Stimulated activated CD4-positive, alpha-beta T cell treated with anti-CD3 and anti-CD28 coated beads, Interleukin-15, amount 100 ng/mL, for 1 hour (primary cell): ENCODE data around the gene CBLB.

Experiments used
- DNase-seq, 2 donors: peaks; one replicate each; pipeline ENCODE4 v3.0.0-alpha.2; 2020; ENCODE audit warnings: low read depth in 1 of 2, low spot score in 1 of 2

CBLB gene

DNA sequence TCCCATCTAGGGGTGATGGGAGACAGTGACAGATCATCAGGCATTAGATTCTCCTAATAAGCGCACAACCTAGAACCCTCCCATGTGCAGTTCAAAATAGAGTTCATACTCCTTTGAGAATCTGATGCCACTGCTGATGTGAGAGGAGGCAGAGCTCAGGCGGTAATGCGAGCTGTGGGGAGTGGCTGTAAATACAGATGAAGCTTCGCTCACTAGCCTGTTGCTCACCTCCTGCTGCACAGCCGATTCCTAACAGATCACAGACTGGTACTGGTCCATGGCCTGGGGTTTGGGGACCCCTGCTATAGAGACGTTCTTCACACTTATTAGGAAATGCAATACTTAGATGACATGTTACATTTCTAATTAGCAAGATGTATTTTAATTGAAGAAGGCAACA is 154.4 kb downstream of the CBLB start:
- DNase-seq: no peak

DNA sequence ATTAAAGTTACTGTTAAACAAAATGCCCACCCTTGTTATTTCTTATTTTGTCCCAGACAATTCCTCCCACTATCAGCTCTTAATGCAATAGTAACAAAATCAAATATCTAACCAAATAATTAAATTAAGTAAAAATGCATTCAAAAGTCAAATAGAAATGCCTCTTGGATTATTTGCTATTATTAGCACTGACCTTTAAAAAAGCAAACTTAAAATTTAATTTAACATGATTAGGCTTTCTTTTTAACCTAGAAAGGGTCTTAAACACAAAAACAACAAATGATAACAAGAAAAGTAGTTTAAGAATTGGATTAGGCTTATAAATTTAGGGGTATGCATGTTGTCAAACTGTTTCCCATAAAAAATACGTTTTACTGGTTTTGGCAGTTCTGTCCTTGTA is 159.8 kb downstream of the CBLB start:
- DNase-seq: no peak

DNA sequence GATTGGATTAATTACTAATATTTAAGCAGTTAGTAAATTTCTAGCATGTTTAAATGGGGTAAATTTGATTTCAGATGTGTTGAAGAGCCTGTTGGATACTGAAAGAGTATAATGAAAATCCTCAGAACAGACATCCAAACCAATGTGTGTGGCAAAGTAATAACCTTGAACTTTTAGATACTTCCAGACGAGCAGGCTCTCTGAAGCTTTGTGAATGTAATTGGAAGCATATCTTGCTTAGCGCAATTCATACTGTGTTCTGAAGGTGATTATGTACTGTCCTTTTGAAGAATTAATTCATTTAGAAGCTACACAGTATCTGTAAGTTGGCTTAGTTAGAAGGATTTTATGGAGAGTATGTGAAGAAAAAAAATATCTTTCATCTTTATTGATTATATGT is 161.8 kb downstream of the CBLB start:
- DNase-seq: no peak

DNA sequence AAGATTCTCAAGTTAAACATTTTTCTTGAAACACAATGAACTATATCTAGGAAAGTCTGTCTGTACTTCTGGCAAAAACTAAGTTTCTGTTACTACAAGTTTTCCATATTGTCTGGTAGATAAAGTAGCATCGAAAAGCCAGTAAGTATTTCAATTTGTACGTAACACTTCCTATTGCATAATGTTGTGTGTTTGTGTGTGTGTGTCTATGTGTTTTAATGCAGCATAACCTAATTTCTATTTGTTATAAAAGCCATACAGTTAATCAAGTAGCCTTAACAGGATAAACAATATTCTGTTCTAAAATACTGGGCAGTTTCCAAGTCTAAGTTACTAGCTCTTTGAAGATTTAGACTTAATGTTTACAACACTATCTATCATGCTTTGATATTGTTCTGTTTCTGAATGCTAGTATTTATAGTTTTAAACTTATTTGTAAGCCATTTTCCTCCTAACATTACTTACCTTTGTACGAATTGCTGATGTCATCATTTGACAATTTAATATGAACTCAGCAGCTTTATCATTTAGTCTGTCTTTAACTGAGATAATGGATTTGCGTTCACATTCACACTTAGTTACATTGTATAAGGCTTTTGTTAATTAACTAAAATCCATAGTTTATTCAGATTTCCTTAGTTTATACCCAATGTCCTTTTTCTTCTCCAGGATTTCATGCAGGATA is 163.9 kb downstream of the CBLB start:
- DNase-seq: no peak

DNA sequence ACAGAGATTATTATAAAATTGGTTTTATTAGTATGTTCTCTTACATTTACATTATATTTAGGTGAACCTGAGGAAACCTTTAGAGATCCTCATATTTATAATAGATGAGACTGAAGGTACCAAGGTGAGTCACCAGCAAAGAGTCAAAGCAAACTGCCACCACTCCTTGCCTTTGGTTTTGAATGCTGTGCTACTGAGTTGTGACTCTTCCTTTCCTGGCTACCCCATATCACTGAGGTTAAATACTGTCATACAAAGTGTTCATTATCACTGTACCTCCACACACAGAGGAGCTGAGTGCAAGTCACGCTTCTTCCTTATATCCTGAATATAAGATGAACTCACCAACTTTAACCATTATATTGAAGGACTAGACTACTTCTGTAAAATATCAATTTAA is 168.2 kb downstream of the CBLB start:
- DNase-seq: no peak

DNA sequence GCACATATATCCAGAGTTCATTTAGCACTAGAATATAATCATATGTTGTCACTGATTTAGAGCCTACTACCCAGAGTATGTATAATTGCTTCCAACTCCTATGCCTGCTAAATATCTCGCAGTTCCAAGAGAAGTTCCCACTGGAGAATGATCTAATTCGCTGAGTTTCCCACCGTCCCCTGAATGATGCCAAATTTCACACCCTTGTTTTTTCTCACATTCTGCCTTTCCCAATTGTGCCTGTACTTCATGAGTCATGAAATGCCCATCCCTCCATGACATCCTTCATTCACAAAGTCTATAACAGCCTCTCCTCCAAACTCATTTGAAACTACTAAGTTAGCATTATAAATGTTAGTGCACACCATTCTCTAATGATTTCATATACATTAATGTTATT is 177.2 kb downstream of the CBLB start:
- DNase-seq: no peak

DNA sequence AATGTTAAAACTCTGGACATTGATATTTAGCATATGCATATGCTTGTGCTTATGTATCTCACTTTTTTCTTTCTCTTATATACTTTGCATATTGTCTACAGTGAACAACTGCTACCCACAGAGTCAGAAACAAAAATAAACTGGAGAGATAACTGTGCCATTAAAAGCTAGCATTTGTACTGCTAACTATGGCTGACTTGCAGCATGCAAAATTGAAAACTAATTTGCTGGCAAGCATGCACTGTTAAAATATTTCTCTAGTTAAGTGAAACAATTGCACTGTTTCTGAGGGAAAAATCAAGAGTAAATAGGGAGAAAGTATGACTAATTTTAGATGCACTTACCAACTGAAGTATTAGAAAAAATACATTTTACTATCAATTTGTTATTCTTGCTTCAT is 177.8 kb downstream of the CBLB start:
- DNase-seq: no peak

DNA sequence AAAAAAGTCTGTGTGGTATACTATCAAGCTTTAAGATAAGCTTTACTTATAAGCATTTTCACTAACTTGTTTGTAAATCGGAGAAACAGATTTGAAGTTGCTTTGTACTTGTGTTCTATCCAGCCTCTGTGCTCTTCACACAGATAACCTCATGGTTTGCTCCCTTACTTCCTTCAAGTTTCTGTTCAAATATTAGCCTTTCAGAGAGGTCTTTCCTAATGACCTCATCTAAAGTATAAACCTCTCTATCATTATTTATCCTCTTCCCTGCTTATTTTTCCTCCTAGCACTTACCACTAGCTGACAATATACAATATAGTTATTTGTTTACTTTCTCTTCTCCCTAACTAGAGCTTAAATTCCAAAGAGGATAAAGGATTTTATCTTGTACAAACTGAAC is 180.0 kb downstream of the CBLB start:
- no peak for DNase-seq

DNA sequence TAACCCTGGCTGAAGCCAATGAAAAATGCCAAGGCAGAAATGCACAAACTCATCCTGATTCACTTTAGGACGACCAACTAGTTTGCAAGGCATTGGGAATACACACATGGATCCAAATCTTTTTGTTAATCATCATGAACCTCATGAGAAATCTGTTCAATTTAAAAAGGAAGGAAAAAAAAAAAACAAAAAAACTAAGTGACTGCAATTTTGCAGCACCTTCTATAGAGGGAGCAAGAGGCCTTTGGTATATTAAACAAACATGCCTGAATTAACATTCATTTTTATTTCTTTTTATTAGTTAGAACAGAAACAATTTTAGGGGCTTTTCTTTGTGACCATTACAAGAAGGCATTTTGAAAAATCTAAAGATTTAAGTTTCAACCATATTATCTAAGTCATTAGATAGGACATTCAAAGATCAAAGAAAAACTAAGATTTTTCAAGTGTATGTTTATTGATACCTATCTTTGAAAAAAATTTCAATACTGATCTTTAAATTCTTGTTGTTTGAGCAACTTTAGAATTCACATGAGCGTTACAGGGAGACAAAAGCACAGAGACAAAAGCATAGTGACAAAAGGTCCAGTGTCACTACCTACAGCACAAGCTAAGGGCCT is 182.4 kb downstream of the CBLB start:
- DNase-seq: no peak

DNA sequence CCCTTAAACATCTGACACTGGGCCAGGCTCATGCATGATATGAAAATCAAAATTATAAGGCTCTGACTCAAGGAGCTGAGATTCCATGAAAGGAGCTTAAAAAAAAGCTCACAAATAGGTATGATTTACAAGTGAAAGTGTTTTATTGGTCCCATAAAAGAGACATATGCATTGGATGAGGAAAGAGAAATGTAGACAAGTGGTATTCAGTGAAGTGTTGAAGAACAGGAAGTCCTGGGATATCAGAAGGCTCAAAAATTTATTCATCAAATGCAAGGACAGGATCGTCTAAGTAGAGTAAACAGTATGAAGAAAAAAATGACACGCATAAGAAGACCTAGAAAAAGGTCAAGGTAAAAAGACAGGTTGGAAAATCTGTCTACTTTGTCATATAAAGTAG is 188.9 kb downstream of the CBLB start:
- DNase-seq: no peak

DNA sequence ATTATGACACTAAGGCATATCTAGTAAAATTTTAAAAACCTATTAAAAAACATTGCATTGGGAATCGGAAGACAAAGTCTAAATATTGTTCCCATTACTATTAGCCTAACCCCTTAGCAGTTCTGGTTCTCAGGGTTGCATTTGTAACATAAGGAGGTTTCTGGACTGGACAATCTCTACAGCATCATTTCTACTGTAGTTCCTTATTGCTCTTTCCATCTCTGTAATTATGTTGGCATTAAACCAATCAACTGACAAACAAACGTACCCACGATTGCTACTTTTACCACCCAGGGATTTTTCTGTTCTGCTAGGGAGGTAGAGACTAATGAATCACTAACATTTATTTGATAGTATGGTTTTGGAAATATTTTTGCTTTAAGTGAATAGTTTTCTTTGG is 190.8 kb downstream of the CBLB start:
- no peak for DNase-seq

DNA sequence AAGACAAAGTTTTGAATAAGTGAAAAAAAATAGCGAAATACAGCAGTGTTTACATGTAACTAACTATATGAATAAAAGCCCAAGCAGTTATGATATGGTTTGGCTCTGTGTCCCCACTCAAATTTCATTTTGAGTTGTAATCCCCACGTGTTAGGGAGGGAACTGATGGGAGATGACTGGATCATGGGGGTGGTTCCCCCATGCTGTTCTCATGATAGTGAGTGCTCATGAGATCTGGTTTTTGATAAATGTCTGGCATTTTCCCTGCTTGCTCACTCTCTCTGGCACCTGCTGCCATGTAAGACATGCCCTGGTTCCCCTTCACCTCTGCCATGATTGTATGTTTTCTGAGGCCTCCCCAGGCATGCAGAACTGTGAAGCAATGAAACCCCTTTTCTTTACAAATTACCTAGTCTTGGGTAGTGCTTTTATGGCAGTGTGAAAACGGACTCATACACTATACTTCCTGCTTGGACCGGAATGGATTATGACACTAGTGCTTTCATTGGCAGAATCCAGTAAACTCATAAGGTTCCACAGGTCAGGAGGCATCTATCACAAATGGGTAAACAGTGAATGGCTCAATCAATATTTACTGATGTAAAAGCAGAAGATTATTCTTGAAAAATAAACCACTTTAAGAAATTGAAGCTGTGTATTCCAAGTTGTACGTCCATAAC is 192.1 kb downstream of the CBLB start:
- DNase-seq: no peak

DNA sequence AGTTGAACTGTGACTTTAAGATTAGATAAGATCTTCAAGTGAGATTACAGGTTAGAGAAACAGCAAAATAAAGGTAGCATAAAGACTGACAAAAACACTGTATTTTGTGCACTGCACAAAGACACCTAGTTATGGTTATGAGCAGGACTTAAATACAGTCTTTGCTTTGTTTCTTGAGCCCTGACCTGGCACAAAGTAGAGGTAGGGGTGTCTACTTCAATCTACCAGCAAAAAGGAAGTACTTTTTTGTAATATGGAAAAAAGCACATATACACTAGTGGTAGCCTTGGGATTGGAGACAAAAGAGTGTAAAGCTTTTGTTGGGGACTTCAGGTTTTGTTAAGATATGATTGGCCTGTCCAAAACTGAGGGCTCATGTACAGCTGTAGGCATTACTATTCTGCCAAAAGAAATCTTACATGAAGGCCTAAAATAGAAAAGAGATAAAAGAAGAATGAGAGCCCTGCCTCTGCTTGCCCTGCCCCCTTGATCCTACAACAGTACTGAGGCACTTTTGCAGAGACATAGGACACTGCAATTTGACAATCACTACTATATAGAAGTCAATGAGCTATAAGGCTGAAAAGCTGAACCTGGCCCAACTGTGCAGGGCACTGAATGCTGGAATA is 194.3 kb downstream of the CBLB start:
- no peak for DNase-seq

DNA sequence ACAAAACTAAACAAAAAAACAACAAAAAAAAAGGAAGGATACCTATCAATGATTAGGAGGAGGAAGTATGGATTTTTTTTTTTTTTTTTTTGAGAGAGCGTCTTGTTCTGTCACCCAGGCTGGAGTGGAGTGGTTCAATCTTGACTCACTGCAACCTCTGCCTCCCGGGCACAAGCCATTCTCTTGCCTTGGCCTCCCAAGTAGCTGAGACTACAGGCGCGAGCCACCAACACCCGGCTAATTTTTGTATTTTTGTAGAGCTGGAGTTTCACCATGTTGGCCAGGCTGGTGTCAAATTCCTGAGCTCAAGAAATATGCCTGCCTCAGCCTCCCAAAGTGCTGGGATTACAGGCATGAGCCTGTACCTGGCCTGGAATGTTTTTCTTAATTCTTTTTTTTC is 195.8 kb downstream of the CBLB start:
- DNase-seq: no peak

DNA sequence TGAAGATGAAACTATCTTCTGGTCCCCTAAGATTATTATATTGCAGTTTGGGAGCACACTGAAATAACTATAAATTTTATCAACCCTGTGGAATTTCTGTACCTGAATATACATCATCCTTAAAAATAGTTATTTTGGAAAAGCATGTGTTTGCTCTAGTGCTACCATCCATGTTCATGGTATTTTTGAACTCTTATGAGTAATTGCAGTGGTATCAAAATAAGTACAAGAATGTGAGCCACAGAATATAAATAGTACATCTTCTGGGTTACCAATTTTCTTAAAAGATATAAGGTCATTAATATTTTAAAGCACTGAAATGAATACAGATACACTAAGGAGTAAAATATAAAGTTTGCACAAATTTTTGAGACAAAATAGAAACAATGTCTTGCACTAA is 206.5 kb downstream of the CBLB start:
- DNase-seq: no peak

DNA sequence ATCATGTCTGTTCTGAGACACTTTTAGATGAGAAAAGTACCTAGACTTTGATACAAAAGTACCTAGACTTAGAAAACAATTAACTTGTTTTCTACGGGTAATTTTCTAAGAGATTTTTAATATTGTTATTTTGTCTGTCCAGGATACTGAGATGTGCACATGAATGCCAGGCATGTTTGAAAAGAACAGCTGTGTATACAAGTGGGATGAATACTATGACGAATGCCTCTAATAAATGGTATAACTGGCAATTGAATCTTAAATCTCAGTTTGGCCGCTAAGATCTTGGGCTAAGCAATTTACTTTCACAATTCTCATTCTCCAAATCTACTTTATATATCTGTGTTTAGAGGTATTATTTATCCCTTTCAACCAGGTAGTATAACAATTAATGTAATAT is 207.4 kb downstream of the CBLB start:
- DNase-seq: no peak

DNA sequence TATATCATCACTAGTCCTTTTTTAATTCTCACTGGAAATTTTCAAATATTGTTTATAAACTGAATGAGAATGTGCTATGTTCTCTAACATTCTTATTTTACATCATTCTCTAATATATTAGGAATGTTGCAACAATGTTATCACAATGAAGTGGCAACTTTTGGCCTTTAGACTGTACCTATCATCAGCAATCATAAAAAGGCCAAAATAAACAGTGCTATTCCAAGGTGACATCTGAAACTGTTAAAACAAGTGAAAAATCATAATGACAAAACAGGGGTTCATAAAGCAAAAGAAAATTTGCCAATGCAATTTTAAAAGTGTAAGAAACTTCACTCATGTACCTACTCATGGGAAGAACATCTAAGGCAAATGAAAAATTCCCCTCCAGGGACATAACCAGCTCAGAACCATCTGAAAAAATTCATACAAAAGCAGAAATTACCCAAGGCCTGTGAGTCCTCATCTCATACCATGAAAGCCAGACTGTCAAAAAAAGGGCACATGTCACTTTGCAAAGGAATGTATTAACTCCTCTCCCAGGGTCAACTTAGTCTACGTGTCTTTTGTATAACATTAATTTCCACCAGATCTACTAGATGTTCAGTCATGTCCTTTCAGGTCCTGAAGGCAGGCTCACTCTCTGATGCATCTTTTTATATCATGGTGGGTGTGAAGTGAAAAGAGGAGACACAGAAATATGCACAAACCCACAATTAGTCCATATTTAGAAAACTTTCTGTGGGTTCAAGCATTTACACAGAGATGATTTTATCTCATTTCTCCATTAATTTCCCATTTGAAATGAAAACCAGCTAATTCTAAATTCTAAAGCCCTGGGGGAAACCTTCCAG is 211.9 kb downstream of the CBLB start:
- DNase-seq: no peak

DNA sequence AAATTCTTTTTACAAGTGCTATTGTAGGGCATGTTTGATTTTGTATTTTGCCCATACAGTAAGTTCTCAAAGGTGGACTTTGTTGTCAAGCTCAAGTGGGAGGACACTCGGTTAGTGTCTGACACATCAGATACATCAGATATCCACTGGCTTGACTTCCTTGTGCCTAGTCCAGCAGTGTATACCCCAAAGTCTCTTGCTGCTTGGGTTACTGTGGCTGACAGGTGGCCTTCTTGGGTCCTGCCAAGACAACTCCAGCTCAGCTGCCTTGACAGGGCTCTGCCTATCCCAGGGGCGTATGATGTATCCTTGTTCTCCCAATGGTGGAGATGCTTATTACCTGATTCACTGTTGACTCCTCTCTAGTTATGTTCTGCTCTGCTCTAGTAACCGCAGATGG is 214.9 kb downstream of the CBLB start:
- no peak for DNase-seq

DNA sequence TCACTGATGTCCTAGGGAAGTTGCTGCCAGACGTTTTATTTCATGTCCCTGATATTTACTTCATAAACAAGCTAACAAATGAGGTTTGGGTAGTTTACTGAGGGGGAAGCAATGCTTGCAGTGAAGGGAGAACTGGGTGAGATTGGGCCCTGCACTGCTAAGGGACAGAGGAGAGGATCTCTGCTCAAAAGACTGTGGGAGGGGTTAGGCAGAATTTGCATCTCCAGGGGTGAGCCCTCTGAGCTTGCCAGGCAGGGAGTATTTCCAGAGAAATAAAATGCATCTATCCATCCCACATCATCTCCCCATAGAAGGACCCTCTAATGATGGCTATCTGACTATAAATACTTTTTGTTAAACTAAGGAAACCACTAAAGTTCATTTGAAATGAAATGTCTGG is 215.6 kb downstream of the CBLB start:
- DNase-seq: no peak

DNA sequence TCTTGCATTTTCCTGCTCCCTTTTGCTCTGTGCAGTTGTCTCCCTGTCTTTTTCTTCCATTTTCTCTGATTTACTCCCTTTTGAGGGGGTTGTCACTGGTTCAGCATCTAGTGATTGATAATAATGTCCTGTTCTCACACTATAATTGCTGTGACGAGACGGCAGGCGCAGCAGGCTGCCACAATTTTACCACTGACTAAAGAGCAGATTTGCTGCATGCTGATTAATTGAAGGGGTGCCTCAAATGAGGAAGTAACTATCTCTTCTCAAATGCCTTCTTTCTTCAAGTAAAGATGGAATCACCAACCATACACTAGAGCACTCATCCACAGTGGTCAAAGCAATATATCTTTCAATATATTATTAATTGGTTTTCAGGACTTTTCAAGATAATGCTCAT is 219.3 kb downstream of the CBLB start:
- no peak for DNase-seq

DNA sequence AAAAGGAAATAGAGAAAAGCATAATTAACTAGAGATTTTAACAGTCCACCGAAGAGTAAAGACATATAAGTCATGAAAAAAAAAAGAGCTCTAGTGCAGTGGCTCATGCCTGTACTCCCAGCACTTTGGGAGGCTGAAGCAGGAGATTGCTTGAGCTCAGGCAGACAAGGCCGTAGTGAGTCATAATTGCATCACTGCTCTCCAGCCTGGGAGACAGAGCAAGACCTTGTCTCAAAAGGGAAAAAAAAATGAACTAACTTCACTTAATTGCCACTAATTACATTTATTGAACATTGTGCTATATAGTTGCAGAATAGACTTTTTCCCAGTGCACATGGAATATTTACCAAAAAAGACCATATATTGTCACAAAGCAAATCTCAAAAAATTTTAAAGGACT is 221.8 kb downstream of the CBLB start:
- DNase-seq: no peak
